Neural cell (in vitro differentiated cells): ENCODE measurements around the gene ATP1A2.

Experiments
- CTCF ChIP-seq: fragments of 450-650 bp; IDR thresholded peaks from 2 replicates; pipeline ENCODE4 v1.5.1; 2014; ENCODE audit warnings: antibody characterized with exemption, mild to moderate bottlenecking, moderate library complexity; ENCODE audit not compliant: poor library complexity, severe bottlenecking
- POLR2AphosphoS5 ChIP-seq: IDR thresholded peaks from 2 replicates; pipeline ENCODE4 v1.6.1; 2012
- SMC3 ChIP-seq: fragments of 450-650 bp; conservative IDR thresholded peaks from 2 replicates; pipeline ENCODE4 v1.6.1; 2014; ENCODE audit warnings: antibody characterized with exemption, mild to moderate bottlenecking, moderate library complexity; ENCODE audit not compliant: poor library complexity

DNA sequence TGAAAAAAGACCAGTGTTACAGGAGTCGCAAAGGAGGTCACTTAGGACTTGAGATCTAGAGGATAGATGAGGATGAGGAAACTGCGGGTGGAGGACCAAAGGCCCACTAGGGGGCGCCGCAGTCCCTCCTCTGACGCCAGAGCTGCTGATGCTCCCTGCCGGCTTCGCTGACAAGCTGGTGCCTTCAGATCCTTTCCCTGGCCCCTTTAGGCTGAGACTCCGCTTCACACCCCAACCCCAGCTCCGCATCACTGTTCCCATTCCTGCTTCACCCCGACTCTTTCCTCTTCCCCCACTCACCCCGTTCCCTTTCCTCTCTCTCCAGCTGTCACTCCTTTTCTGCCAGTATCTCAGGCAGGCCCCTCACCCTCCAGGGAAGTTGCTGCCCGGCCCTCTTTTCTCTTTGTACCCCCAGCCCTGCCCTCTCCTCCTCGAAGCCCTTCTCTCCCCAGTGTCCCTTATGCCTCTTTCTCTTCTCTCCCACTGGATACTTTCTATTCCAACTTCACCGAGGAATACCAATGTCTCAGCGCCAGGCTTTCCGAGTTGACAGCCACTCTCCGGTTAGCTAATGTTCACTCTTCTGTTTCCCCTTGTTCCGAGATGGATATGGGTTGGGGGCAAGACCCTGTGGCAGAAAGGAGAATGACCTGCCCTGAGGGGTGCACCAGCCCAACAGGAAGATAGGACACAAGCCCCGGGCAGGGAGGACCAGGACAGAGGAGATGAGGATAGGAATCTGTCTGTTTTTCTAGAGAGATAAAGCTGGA, 29.7 kb upstream of the ATP1A2 start:
- peak; percentile 67 for TF ChIP-seq SMC3
- peak; percentile 72 for TF ChIP-seq CTCF
- TF ChIP-seq POLR2AphosphoS5, result no peak
